ENCODE results near the gene CORO1C. TPM values are rescaled to one million over a fixed set of nuclear protein-coding genes. Genes with fewer than 3 reads are reported as not detected.

The CORO1C gene
- total and polyA plus RNA-seq, 2 donors (not counting 3 experiments of a cell fraction or from before 2014, with no cell fraction given) = 150 to 240 TPM

GRCh38 chr12:108738170-108738569 lies 6.9 kb upstream of the CORO1C start:
- Histone ChIP-seq H3K79me2 (ENCODE audit: control insufficient read depth, insufficient read depth, low read length) (no peaks in the 10 kb centered on the region), H3K4me2 (ENCODE audit: insufficient read depth, low read length) (no peak overlapping the region), H3K36me3 (ENCODE audit: control insufficient read depth in 2 of 2, extremely low read depth in 1 of 2, insufficient read depth in 2 of 2, low read length in 2 of 2) (no peaks in the 10 kb centered on the region), H3K4me1 (ENCODE audit: control insufficient read depth, extremely low read depth, insufficient read depth, low read length) (peaks cover 9% of the 10 kb centered on the region), H3K27me3 (ENCODE audit: control insufficient read depth in 2 of 2, insufficient read depth in 2 of 2, low read length in 2 of 2) (no peaks in the 10 kb centered on the region), H3K9me3 (replicated peaks; ENCODE audit: control insufficient read depth, insufficient read depth, low read length) (no peaks in the 10 kb centered on the region), H2AFZ (ENCODE audit: low read depth, low read length) (no peak overlapping the region), H3K9me1 (replicated peaks; ENCODE audit: control insufficient read depth, extremely low read depth, insufficient read depth, low read length) (no peaks in the 10 kb centered on the region), H4K20me1 (replicated peaks; ENCODE audit: control insufficient read depth, extremely low read depth, insufficient read depth, low read length) (no peaks in the 10 kb centered on the region), H3K9ac (replicated peaks; ENCODE audit: extremely low read depth, insufficient read depth, low read length) (no peak overlapping the region), H3K27ac (ENCODE audit: insufficient read depth, low read depth, low read length) (no peak overlapping the region), H3K4me3 (replicated peaks in 1 of 3; ENCODE audit: insufficient read depth in 1 of 3, low read depth in 1 of 3, low read length in 3 of 3) (no peak overlapping the region)
- DNase-seq (ENCODE audit: low read depth, low spot score) = no peak
- intact Hi-C loops (cut with micrococcal nuclease) = no loop called here
- POLR2A ChIA-PET = no interaction called here
- FAIRE-seq = no peak
- dilution Hi-C loops (cut with MboI; ENCODE audit: extremely low pct_ligation_motif_present, low sequenced_read_pairs) = no loop called here
- CTCF ChIA-PET = no interaction called here
- no TSS peak for BruUV-seq (replicated peaks)
- TF ChIP-seq MAX (IDR thresholded peaks at IDR 0.05; ENCODE audit: insufficient read depth, insufficient read length) (no peak), POLR2AphosphoS5 (IDR thresholded peaks at IDR 0.05; ENCODE audit: insufficient read depth, low read depth, low read length) (no peak), MYC (IDR thresholded peaks at IDR 0.05; ENCODE audit: low read depth, low read length) (no peak), EZH2 (IDR thresholded peaks at IDR 0.05; ENCODE audit: borderline replicate concordance, low read depth, low read length, severe bottlenecking) (no peak), FOS (IDR thresholded peaks at IDR 0.05; ENCODE audit: borderline replicate concordance, insufficient read depth, low read length) (no peak), CTCF (IDR thresholded peaks at IDR 0.05; ENCODE audit: extremely low read depth in 1 of 2, insufficient read depth in 1 of 2, low read depth in 1 of 2, low read length in 2 of 2) (no peak), POLR2A (IDR thresholded peaks at IDR 0.05; ENCODE audit: low read depth, low read length) (no peak), GATA2 (IDR thresholded peaks at IDR 0.05; ENCODE audit: insufficient read depth, insufficient read length, low read depth, low read length) (no peak), JUN (IDR thresholded peaks at IDR 0.05; ENCODE audit: borderline replicate concordance, insufficient read depth, insufficient read length, low read depth) (no peak)

Data from endothelial cell of umbilical vein (primary cell).